Heart left ventricle (tissue), 16 donors: ENCODE results near the gene ATF1. TPM values are rescaled to one million over a fixed set of nuclear protein-coding genes. Genes with fewer than 3 reads are reported as not detected.

ENCODE experiments used
- ATAC-seq, 4 donors: fragments of 200-7000 bp; cut with Tn5 transposase; one replicate each; pipeline ENCODE4 v1.9.1; 2020 to 2022; ENCODE audit warnings: moderate library complexity in 4 of 4, mild to moderate bottlenecking in 3 of 4, moderate number of reproducible peaks in 1 of 4
- DNase-seq, 5 donors: peaks; one replicate each; pipeline ENCODE4 v3.0.0-alpha.2; 2020
- H3K27ac ChIP-seq, 12 donors: fragments of 200-600 bp; sonication (generic) in 4 of 12; one replicate each; pipeline versions ENCODE4 v1.5.0 to v1.8.0; 2016 to 2022; ENCODE audit warnings: mild to moderate bottlenecking in 2 of 12
- H3K27me3 ChIP-seq, 9 donors: fragments of 200-600 bp; sonication (generic) in 2 of 9; one replicate each; pipeline versions ENCODE4 v1.5.1 to v1.8.0; 2016 to 2022; ENCODE audit warnings: mild to moderate bottlenecking in 3 of 9
- H3K36me3 ChIP-seq, 9 donors: fragments of 200-600 bp; sonication (generic) in 2 of 9; one replicate each; pipeline versions ENCODE4 v1.5.0 to v1.8.0; 2018 to 2022; ENCODE audit warnings: mild to moderate bottlenecking in 2 of 9
- H3K4me1 ChIP-seq, 12 donors: fragments of 200-600 bp; sonication (generic) in 4 of 12; one replicate each; pipeline versions ENCODE4 v1.5.0 to v1.8.0; 2016 to 2022; ENCODE audit warnings: mild to moderate bottlenecking in 3 of 12
- H3K4me3 ChIP-seq, 12 donors: fragments of 200-600 bp; sonication (generic) in 4 of 12; one replicate each; pipeline versions ENCODE4 v1.5.0 to v1.8.0; 2017 to 2022; ENCODE audit warnings: mild to moderate bottlenecking in 9 of 12, moderate library complexity in 4 of 12
- H3K9me3 ChIP-seq, 12 donors: fragments of 200-600 bp; sonication (generic) in 4 of 12; one replicate each; pipeline versions ENCODE4 v1.5.0 to v1.8.0; 2016 to 2022; ENCODE audit warnings: mild to moderate bottlenecking in 1 of 12
- POLR2A ChIP-seq, 2 donors: fragments of 450-650 bp; IDR thresholded peaks; one replicate each; pipeline ENCODE4 v1.6.1; 2017; ENCODE audit warnings: antibody characterized with exemption in 2 of 2, mild to moderate bottlenecking in 2 of 2, moderate library complexity in 2 of 2
- WGBS, 4 donors: extraction: QIAGEN DNeasy Blood & Tissue Kit in 2 of 4; methylation state at CpG; one replicate each; pipeline versions ENCODE4 v1.1.5 to v1.1.7; 2013 to 2018; 5-methylcytosine and 5-hydroxymethylcytosine counted together
- intact Hi-C, 10 donors: fragments of 100-400 bp; cut with DNase I; formaldehyde crosslinking; loops; one replicate each; pipeline versions ENCODE4 v1.11.1 to v1.14.2; 2022
- polyA plus RNA-seq, 2 donors: library from polyadenylated mRNA; stranded (reverse); fragments of 200-250 nt; gene quantifications; one replicate each; pipeline ENCODE4 v1.2.3, GENCODE V29; 2013
- total RNA-seq, 9 donors: library from RNA; depleted of rRNA in 2 of 9; stranded (reverse); fragments of >200 nt in 2 of 9; fragmentation: NEBNext Ultra II Directional in 3 of 9; extraction: Animal tissue kit (Norgen Biotek cat#: 25700) in 3 of 9; gene quantifications; one replicate each; pipeline versions ENCODE4 v1.1.0 to v1.2.4, GENCODE V29; 2016 to 2023
- TF ChIP-seq, protein P1 (sequence below), 12 donors: fragments of 200-600 bp; sonication (generic) in 4 of 12; IDR thresholded peaks; one replicate each; pipeline versions ENCODE4 v1.5.0 to v1.8.0; 2018 to 2022; ENCODE audit warnings: antibody characterized with exemption in 12 of 12, mild to moderate bottlenecking in 5 of 12
- donor health status: ischemic (EF 13 %, LVEDD 7.1; RV severe dilation, severe dysfunction).
- donor health status: healthy with polysubstance abuse.
- donor health status: DM: no; HTN: yes; CAD: no.
- donor health status: DM: no; HTN: no; CAD: no.
- donor health status: ischemic (EF 25% LVEDD 6.9; RV normal size, moderate dysfunction).
- donor health status: ischemic (EF 25% LVEDD 5.7; RV mildly dilated, moderate dysfunction).
- donor health status: healthy.
- donor health status: DM: yes; HTN: yes; CAD: no.
- donor health status: ischemic (EF 35%, LVEDD 5.7; RV mildly dilated, moderate dysfunction).
- donor health status: nonischemic (EF 11% LVEDD 7.7; RV severe dilation, severe dysfunction).
- donor health status: DM: yes; HTN: yes; CAD: no.
- donor health status: PGD.
- donor health status: ischemic (EF 29% LVEDD 5.4; RV normal size, mild dysfunction).
- donor health status: nonischemic (EF 23%, LVEDD 6.1; RV moderate dilation, normal function).

The ATF1 gene
- total and polyA plus RNA-seq, 11 donors, result 3.5 to 27.4 (median 18.0) TPM

DNA sequence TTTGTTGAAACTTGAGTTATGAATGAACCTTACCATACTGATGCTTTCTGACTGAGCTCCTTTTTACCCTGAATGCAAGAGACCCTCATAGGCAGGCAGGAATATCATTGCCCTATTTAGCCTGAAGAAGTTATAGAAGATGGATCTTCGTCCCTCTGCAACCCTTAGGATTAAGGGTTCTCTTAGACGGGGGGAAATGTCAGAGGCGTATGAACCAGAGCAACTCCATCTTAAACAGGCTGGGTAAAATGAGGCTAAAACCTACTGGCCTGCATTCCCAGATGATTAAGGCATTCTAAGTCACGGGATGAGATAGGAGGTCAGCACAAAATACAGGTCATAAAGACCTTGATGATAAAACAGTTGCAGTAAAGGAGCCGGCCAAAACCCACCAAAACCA lies 7.5 kb downstream of the ATF1 start:
- Histone ChIP-seq H3K9me3 (no peaks in the 10 kb centered on the region), H3K27ac (no peak overlapping the region), H3K4me3 (no peak overlapping the region), H3K36me3 (peaks cover 0 to 29% (median 6%) of the 10 kb centered on the region in 9 donors), H3K4me1 (peaks cover 1 to 31% (median 11%) of the 10 kb centered on the region in 12 donors), H3K27me3 (no peaks in the 10 kb centered on the region)
- intact Hi-C loops, result no loop called here
- ATAC-seq (no peak), DNase-seq (no peak)
- TF ChIP-seq POLR2A (IDR thresholded peaks at IDR 0.05), result no peak
- TF ChIP-seq, protein P1, sequence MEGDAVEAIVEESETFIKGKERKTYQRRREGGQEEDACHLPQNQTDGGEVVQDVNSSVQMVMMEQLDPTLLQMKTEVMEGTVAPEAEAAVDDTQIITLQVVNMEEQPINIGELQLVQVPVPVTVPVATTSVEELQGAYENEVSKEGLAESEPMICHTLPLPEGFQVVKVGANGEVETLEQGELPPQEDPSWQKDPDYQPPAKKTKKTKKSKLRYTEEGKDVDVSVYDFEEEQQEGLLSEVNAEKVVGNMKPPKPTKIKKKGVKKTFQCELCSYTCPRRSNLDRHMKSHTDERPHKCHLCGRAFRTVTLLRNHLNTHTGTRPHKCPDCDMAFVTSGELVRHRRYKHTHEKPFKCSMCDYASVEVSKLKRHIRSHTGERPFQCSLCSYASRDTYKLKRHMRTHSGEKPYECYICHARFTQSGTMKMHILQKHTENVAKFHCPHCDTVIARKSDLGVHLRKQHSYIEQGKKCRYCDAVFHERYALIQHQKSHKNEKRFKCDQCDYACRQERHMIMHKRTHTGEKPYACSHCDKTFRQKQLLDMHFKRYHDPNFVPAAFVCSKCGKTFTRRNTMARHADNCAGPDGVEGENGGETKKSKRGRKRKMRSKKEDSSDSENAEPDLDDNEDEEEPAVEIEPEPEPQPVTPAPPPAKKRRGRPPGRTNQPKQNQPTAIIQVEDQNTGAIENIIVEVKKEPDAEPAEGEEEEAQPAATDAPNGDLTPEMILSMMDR (IDR thresholded peaks at IDR 0.05), result no peak
- 92 to 96% (median 95%) methylated on average over 5 of the region's 5 CpGs for WGBS, 4 donors

DNA sequence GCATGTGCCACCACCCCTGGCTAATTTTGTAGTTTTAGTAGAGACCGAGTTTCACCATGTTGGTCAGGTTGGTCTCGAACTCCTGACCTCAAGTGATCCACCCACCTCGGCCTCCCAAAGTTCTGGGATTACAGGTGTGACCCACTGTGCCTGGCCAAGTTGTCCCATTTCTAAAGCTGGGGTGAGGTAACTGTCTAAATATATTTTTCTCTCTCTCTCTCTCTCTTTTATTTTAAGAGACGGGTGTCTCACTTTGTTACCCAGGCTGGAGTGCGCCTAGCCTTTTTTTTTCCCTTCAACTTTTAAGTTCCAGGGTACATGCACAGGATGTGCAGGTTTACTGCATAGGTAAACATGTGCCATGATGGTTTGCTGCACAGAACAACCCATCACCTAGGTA lies 8.6 kb downstream of the ATF1 start:
- Histone ChIP-seq H3K9me3 (no peaks in the 10 kb centered on the region), H3K27ac (no peak overlapping the region), H3K4me3 (no peak overlapping the region), H3K4me1 (peaks cover 0 to 23% (median 11%) of the 10 kb centered on the region in 12 donors), H3K36me3 (peaks cover 0 to 29% (median 6%) of the 10 kb centered on the region in 9 donors), H3K27me3 (no peaks in the 10 kb centered on the region)
- DNase-seq, result no peak
- WGBS, 4 donors, result 81 to 92% (median 87%) methylated on average over 5 of the region's 5 CpGs
- TF ChIP-seq, protein P1 (IDR thresholded peaks at IDR 0.05), result no peak
- TF ChIP-seq POLR2A (IDR thresholded peaks at IDR 0.05), result no peak
- no peak for ATAC-seq
- intact Hi-C loops, result no loop called here

DNA sequence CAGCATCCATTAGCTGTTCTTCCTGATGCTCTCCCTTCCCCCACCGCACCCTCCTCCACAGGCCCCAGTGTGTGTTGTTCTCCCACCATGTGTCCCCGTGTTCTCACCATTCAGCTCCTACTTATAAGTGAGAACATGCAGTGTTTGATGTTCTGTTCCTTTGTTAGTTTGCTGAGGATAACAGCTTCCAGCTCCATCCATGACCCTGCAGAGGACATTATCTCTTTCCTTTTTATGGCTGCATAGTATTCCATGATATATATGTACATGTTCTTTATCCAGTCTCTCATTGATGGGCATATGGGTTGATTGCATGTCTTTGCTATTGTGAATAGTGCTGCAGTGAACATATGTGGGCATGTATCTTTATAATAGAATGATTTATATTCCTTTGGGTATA lies 9.0 kb downstream of the ATF1 start:
- H3K27me3 ChIP-seq, result no peaks in the 10 kb centered on the region
- peaks cover 0 to 19% (median 9%) of the 10 kb centered on the region in 12 donors for H3K4me1 ChIP-seq
- no peak for TF ChIP-seq POLR2A (IDR thresholded peaks at IDR 0.05)
- TF ChIP-seq, protein P1 (IDR thresholded peaks at IDR 0.05), result no peak
- H3K36me3 ChIP-seq, result peaks cover 0 to 29% (median 6%) of the 10 kb centered on the region in 9 donors
- DNase-seq (no peak), ATAC-seq (no peak)
- 95 to 100% (median 97%) methylated on average over 2 of the region's 2 CpGs for WGBS, 4 donors
- no peaks in the 10 kb centered on the region for H3K9me3 ChIP-seq
- no peak overlapping the region for H3K4me3 ChIP-seq
- no peak overlapping the region for H3K27ac ChIP-seq
- intact Hi-C loops, result no loop called here

DNA sequence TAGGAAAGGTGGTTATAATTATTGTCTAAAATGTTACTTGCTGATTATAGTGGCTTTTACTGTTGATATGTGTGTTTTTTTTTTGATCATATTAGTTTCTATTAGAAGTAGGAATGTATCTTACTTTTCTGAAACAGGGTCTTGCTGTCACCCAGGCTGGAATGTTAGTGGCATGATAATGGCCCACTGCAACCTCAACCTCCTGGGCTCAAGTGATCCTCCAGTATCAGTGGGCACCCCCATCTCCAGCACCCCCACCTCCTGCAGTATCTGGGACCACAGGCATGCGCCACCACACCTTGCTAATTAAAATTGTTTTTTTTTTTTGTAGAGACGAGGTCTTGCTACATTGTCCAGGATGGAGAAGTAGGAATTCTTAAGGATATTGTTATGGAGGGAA lies 11.3 kb downstream of the ATF1 start:
- Histone ChIP-seq H3K27me3 (no peaks in the 10 kb centered on the region), H3K9me3 (no peaks in the 10 kb centered on the region), H3K4me1 (peaks cover 0 to 6% (median 0%) of the 10 kb centered on the region in 12 donors), H3K27ac (no peak overlapping the region), H3K4me3 (no peak overlapping the region), H3K36me3 (peaks cover 0 to 29% (median 6%) of the 10 kb centered on the region in 9 donors)
- 94 to 97% (median 95%) methylated on average over 2 of the region's 2 CpGs for WGBS, 4 donors
- intact Hi-C loops, result no loop called here
- TF ChIP-seq, protein P1 (IDR thresholded peaks at IDR 0.05), result no peak
- TF ChIP-seq POLR2A (IDR thresholded peaks at IDR 0.05), result no peak
- ATAC-seq, result no peak
- no peak for DNase-seq
